ENCODE data around the gene SEMA3D.

The SEMA3D gene

GRCh38 chr7:85183296-85183695, 3.6 kb downstream of the SEMA3D start:
- Histone ChIP-seq H3K36me3 (ENCODE audit: control insufficient read depth, insufficient read depth, low read length) (no peaks in the 10 kb centered on the region), H3K9me3 (ENCODE audit: control insufficient read depth, low read length) (no peaks in the 10 kb centered on the region), H3K4me2 (ENCODE audit: low read length) (no peak overlapping the region), H3K27ac (no peak overlapping the region), H3K9ac (no peak overlapping the region), H3K27me3 (ENCODE audit: control insufficient read depth, insufficient read depth, low read length) (no peaks in the 10 kb centered on the region), H3K4me3 (ENCODE audit: low read depth, low read length) (no peak overlapping the region), H2AFZ (no peak overlapping the region), H3K79me2 (no peaks in the 10 kb centered on the region), H3K4me1 (no peaks in the 10 kb centered on the region)
- no peak for TF ChIP-seq CTCF (IDR thresholded peaks at IDR 0.05)

GRCh38 chr7:85178531-85179298, 8.1 kb downstream of the SEMA3D start:
- Histone ChIP-seq H3K4me1 (no peaks in the 10 kb centered on the region), H3K9me3 (ENCODE audit: control insufficient read depth, low read length) (no peaks in the 10 kb centered on the region), H3K9ac (no peak overlapping the region), H3K4me3 (ENCODE audit: low read depth, low read length) (no peak overlapping the region), H3K27ac (no peak overlapping the region), H3K4me2 (ENCODE audit: low read length) (no peak overlapping the region), H3K79me2 (no peaks in the 10 kb centered on the region), H3K27me3 (ENCODE audit: control insufficient read depth, insufficient read depth, low read length) (no peaks in the 10 kb centered on the region), H3K36me3 (ENCODE audit: control insufficient read depth, insufficient read depth, low read length) (no peaks in the 10 kb centered on the region), H2AFZ (no peak overlapping the region)
- no peak for TF ChIP-seq CTCF (IDR thresholded peaks at IDR 0.05)

- H2AFZ ChIP-seq = no peak overlapping the region
- H3K36me3 ChIP-seq (ENCODE audit: control insufficient read depth, insufficient read depth, low read length) = no peaks in the 10 kb centered on the region
- no peaks in the 10 kb centered on the region for H3K4me1 ChIP-seq
- no peak overlapping the region for H3K4me3 ChIP-seq (ENCODE audit: low read depth, low read length)
- TF ChIP-seq CTCF (IDR thresholded peaks at IDR 0.05) = no peak
- H3K9me3 ChIP-seq (ENCODE audit: control insufficient read depth, low read length) = no peaks in the 10 kb centered on the region
- no peak overlapping the region for H3K27ac ChIP-seq
- no peaks in the 10 kb centered on the region for H3K79me2 ChIP-seq
- no peak overlapping the region for H3K4me2 ChIP-seq (ENCODE audit: low read length)
- H3K27me3 ChIP-seq (ENCODE audit: control insufficient read depth, insufficient read depth, low read length) = no peaks in the 10 kb centered on the region
- H3K9ac ChIP-seq = no peak overlapping the region
These were observed 9.5 kb downstream of the SEMA3D start for GRCh38 chr7:85177316-85177715.

GRCh38 chr7:85176197-85176596, 10.7 kb downstream of the SEMA3D start:
- Histone ChIP-seq H3K27ac (no peak overlapping the region), H2AFZ (no peak overlapping the region), H3K79me2 (no peaks in the 10 kb centered on the region)

More at GRCh38 chr7:85176197-85176596, 10.7 kb downstream of the SEMA3D start:
- Histone ChIP-seq H3K4me3 (ENCODE audit: low read depth, low read length) (no peak overlapping the region), H3K4me2 (ENCODE audit: low read length) (no peak overlapping the region), H3K9ac (no peak overlapping the region), H3K4me1 (no peaks in the 10 kb centered on the region), H3K36me3 (ENCODE audit: control insufficient read depth, insufficient read depth, low read length) (no peaks in the 10 kb centered on the region), H3K9me3 (ENCODE audit: control insufficient read depth, low read length) (no peaks in the 10 kb centered on the region), H3K27me3 (ENCODE audit: control insufficient read depth, insufficient read depth, low read length) (no peaks in the 10 kb centered on the region)
- TF ChIP-seq CTCF (IDR thresholded peaks at IDR 0.05) = no peak
